GM23248 (cell line): ENCODE measurements around the gene ZMYM2. TPM values are rescaled to one million over a fixed set of nuclear protein-coding genes. Genes with fewer than 3 reads are reported as not detected.
"Not testable (repeated sequence)": the region's sequence is repeated elsewhere in the genome, so short reads cannot be mapped to it uniquely, and the experiment has no call there.

ENCODE experiments used
- DNase-seq: peaks from one replicate; pipeline ENCODE4 v3.0.0-alpha.2; 2015
- H2AFZ ChIP-seq: fragments of 200-600 bp; sonication (generic); 2 replicates; pipeline ENCODE4 v1.6.1; 2016; ENCODE audit warnings: antibody characterized with exemption
- H3F3A ChIP-seq: fragments of 200-600 bp; sonication (generic); 2 replicates; pipeline ENCODE4 v1.6.1; 2016; ENCODE audit warnings: mild to moderate bottlenecking, antibody characterized with exemption, mixed run types; ENCODE audit not compliant: insufficient read depth
- H3K27ac ChIP-seq: fragments of 200-600 bp; sonication (generic); 2 replicates; pipeline ENCODE4 v1.5.1; 2016; ENCODE audit warnings: mild to moderate bottlenecking
- H3K27me3 ChIP-seq: fragments of 200-600 bp; sonication (generic); replicated peaks from 2 replicates; pipeline ENCODE4 v1.6.1; 2016; ENCODE audit warnings: mild to moderate bottlenecking; ENCODE audit not compliant: insufficient read depth
- H3K36me3 ChIP-seq: fragments of 200-600 bp; sonication (generic); 2 replicates; pipeline ENCODE4 v1.6.1; 2016; ENCODE audit warnings: low read depth, mild to moderate bottlenecking
- H3K4me1 ChIP-seq: fragments of 200-600 bp; sonication (generic); 2 replicates; pipeline ENCODE4 v1.6.1; 2016; ENCODE audit warnings: mild to moderate bottlenecking; ENCODE audit not compliant: insufficient read depth
- H3K4me2 ChIP-seq: fragments of 200-600 bp; sonication (generic); one replicate; pipeline ENCODE4 v1.6.1; 2016; ENCODE audit warnings: mild to moderate bottlenecking; ENCODE audit not compliant: unreplicated experiment
- H3K4me3 ChIP-seq: fragments of 200-600 bp; sonication (generic); 2 replicates; pipeline ENCODE4 v1.5.1; 2016; ENCODE audit warnings: mild to moderate bottlenecking
- H3K79me2 ChIP-seq: fragments of 200-600 bp; sonication (generic); 2 replicates; pipeline ENCODE4 v1.6.1; 2016; ENCODE audit warnings: mild to moderate bottlenecking; ENCODE audit not compliant: insufficient read depth
- H3K9ac ChIP-seq: fragments of 200-600 bp; sonication (generic); 2 replicates; pipeline ENCODE4 v1.6.1; 2016; ENCODE audit warnings: mild to moderate bottlenecking
- H3K9me2 ChIP-seq: fragments of 200-600 bp; sonication (generic); 2 replicates; pipeline ENCODE4 v1.6.1; 2016; ENCODE audit warnings: mixed run types, mild to moderate bottlenecking, moderate library complexity; ENCODE audit not compliant: insufficient read depth
- H3K9me3 ChIP-seq: fragments of 200-600 bp; sonication (generic); one replicate; pipeline ENCODE4 v1.6.1; 2017; ENCODE audit warnings: low read depth
- H4K20me1 ChIP-seq: fragments of 200-600 bp; sonication (generic); 2 replicates; pipeline ENCODE4 v1.6.0; 2016; ENCODE audit not compliant: insufficient read depth
- EZH2 ChIP-seq: fragments of 200-600 bp; sonication (generic); IDR thresholded peaks from 2 replicates; pipeline ENCODE4 v1.6.1; 2018; ENCODE audit warnings: antibody characterized with exemption, mild to moderate bottlenecking; ENCODE audit not compliant: insufficient read depth, poor library complexity, severe bottlenecking
- EZH2phosphoT487 ChIP-seq: fragments of 200-600 bp; sonication (generic); IDR thresholded peaks from 2 replicates; pipeline ENCODE4 v1.6.1; 2018; ENCODE audit warnings: antibody characterized with exemption, moderate library complexity, mild to moderate bottlenecking, low read depth; ENCODE audit not compliant: insufficient read depth
- WGBS, 2 experiments: methylation state at CpG; one replicate each; pipeline ENCODE4 v1.1.6; 2015 to 2017; ENCODE audit warnings: low lambda C conversion rate in 2 of 2, low coverage in 1 of 2; ENCODE audit errors: missing lambda C conversion rate in 2 of 2; 5-methylcytosine and 5-hydroxymethylcytosine counted together
- in situ Hi-C: fragments of 300-500 bp; cut with MboI; formaldehyde crosslinking; loops from 2 replicates; pipeline ENCODE4 v1.15.0; 2020
- polyA plus RNA-seq: library from polyadenylated mRNA; unstranded; fragments of >200 nt; fragmentation: Nextera tagmentation; extraction: Ambion mirVana; gene quantifications from 2 replicates; pipeline ENCODE4 v1.2.1, GENCODE V29; 2016
- total RNA-seq: library from RNA; depleted of rRNA; stranded (reverse); fragments of >200 nt; shearing (Covaris generic); gene quantifications from 2 replicates; pipeline ENCODE4 v1.2.3, GENCODE V29; 2014

Gene ZMYM2
- total and polyA plus RNA-seq, 2 experiments from 2014 or later = 14.9 to 35.0 TPM

- no peaks in the 10 kb centered on the region for H3K27me3 ChIP-seq
- H3F3A ChIP-seq = peaks cover 12% of the 10 kb centered on the region; the same call in 1 of the 2 replicates
- in situ Hi-C loops = no loop called here
- no peaks in the 10 kb centered on the region for H3K9me2 ChIP-seq
- H3K4me2 ChIP-seq = peak overlapping the region; percentile 93
- H4K20me1 ChIP-seq = peaks cover 21% of the 10 kb centered on the region; the same call in 1 of the 2 replicates
- H3K9ac ChIP-seq = 0 out of 2 replicates have a peak overlapping the region, but pooled peaks have one; percentile 9
- H3K4me1 ChIP-seq = peaks cover 20% of the 10 kb centered on the region
- peaks cover 41% of the 10 kb centered on the region for H3K36me3 ChIP-seq
- TF ChIP-seq EZH2phosphoT487 = no peak
- TF ChIP-seq EZH2 = no peak
- H3K9me3 ChIP-seq = no peaks in the 10 kb centered on the region
- H3K27ac ChIP-seq = no peak overlapping the region
- DNase-seq = no peak
- H3K79me2 ChIP-seq = peaks cover 76% of the 10 kb centered on the region
- H2AFZ ChIP-seq = no peak overlapping the region
- H3K4me3 ChIP-seq = peak overlapping the region; percentile 78
Observed at GRCh38 chr13:19961924-19962323, 3.4 kb downstream of the ZMYM2 start.

- peaks cover 21% of the 10 kb centered on the region; the same call in 1 of the 2 replicates for H4K20me1 ChIP-seq
- H3K36me3 ChIP-seq = peaks cover 51% of the 10 kb centered on the region
- H3K9ac ChIP-seq = no peak overlapping the region
- no peak for TF ChIP-seq EZH2phosphoT487
- TF ChIP-seq EZH2 = no peak
- peaks cover 85% of the 10 kb centered on the region for H3K79me2 ChIP-seq
- WGBS, 2 experiments = 77 to 81% methylated on average over 10 of the region's 10 CpGs
- no peaks in the 10 kb centered on the region for H3K9me3 ChIP-seq
- no peaks in the 10 kb centered on the region for H3K27me3 ChIP-seq
- no peak overlapping the region for H3K4me2 ChIP-seq
- no peaks in the 10 kb centered on the region for H3K9me2 ChIP-seq
- no peak overlapping the region for H2AFZ ChIP-seq
- H3K27ac ChIP-seq = no peak overlapping the region
- in situ Hi-C loops = no loop called here
- peaks cover 12% of the 10 kb centered on the region; the same call in 1 of the 2 replicates for H3F3A ChIP-seq
- no peak overlapping the region for H3K4me3 ChIP-seq
- peaks cover 20% of the 10 kb centered on the region for H3K4me1 ChIP-seq
- no peak for DNase-seq
Observed at GRCh38 chr13:19962894-19963293, 4.4 kb downstream of the ZMYM2 start.

GRCh38 chr13:19967621-19968020 lies 9.1 kb downstream of the ZMYM2 start:
- Histone ChIP-seq H3K27ac (no peak overlapping the region), H3K79me2 (peaks cover 100% of the 10 kb centered on the region), H3K9ac (no peak overlapping the region), H4K20me1 (peaks cover 12% of the 10 kb centered on the region; the same call in 1 of the 2 replicates), H3F3A (0 out of 2 replicates have a peak, but pooled peaks cover 4% of the 10 kb centered on the region), H2AFZ (no peak overlapping the region), H3K36me3 (peaks cover 66% of the 10 kb centered on the region), H3K9me3 (no peaks in the 10 kb centered on the region), H3K4me3 (no peak overlapping the region), H3K27me3 (no peaks in the 10 kb centered on the region), H3K9me2 (no peaks in the 10 kb centered on the region), H3K4me1 (no peaks in the 10 kb centered on the region), H3K4me2 (no peak overlapping the region)
- TF ChIP-seq EZH2 (no peak), EZH2phosphoT487 (no peak)
- DNase-seq = no peak
- in situ Hi-C loops = no loop called here
- 98 to 100% methylated on average over 3 of the region's 3 CpGs for WGBS, 2 experiments

- peaks cover 40% of the 10 kb centered on the region for H3K36me3 ChIP-seq
- H3K4me1 ChIP-seq, H3K27me3 ChIP-seq, H2AFZ ChIP-seq, H3K9ac ChIP-seq, H3F3A ChIP-seq, in situ Hi-C loops, H3K4me2 ChIP-seq, H3K4me3 ChIP-seq, H3K9me2 ChIP-seq, DNase-seq, H4K20me1 ChIP-seq, H3K27ac ChIP-seq, H3K9me3 ChIP-seq: not testable (repeated sequence)
- peaks cover 100% of the 10 kb centered on the region for H3K79me2 ChIP-seq
- 97% methylated on average over 7 of the region's 7 CpGs for WGBS, 2 experiments
Observed at GRCh38 chr13:19974498-19975009, 16.0 kb downstream of the ZMYM2 start.
